Measurements from ENCODE around the gene RSPRY1.

RSPRY1 gene

DNA sequence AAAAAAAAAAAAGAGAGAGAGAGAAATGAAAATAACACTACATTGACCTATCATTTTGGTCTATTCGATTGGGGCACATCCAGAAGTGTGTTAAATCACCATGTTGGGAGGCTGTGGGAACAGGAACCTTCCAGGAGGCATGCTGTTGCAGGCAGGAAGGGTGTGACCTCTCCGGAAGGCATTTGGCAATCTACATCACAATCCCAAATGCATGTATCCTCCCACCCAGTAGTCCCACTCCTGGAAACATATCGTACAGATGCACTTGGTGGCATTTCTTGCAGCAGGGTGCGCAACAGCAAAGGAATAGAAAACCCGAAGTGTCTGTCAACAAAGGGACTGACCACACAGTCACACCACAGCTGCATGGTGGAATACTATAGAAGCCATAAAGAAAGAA lies 90.5 kb downstream of the RSPRY1 start:
- DNase-seq, result no peak

DNA sequence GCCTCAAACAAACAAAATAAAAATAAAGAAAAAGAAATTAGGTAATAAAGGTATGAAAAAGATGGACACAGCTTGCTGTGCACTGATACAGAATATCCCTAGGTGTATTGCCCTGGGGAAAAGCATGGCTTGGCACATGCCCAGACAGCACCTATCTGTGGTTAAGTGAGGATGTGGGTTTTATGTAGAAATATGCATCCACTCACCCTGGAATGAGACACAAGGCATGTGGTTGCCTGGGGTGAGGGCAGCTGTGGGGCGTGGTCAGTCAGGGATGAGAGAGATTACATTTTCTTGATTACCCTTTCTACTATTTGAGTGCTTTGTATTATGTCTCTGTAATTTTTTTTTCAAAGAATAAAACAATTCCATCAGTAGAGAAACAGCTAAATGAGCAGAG lies 91.5 kb downstream of the RSPRY1 start:
- no peak for DNase-seq

DNA sequence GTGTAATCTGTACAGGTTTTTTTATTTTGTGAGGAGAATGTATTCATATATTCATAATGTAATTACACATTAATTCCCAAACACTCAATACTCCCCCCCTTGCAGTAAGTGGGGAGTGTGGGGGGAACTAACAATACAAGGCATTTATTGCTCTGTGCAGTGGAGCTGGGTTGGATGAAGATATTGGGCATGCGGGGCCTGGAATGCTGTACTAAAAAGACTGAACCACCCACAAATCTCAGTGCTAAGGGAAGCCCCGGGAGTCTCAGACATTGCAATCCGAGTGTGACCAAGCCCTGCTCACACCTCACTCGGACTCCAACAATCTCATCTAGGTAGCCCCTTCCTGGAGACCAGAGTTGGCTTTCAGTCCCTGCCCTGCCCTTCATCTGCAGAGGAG lies 92.4 kb downstream of the RSPRY1 start:
- DNase-seq, result no peak

DNA sequence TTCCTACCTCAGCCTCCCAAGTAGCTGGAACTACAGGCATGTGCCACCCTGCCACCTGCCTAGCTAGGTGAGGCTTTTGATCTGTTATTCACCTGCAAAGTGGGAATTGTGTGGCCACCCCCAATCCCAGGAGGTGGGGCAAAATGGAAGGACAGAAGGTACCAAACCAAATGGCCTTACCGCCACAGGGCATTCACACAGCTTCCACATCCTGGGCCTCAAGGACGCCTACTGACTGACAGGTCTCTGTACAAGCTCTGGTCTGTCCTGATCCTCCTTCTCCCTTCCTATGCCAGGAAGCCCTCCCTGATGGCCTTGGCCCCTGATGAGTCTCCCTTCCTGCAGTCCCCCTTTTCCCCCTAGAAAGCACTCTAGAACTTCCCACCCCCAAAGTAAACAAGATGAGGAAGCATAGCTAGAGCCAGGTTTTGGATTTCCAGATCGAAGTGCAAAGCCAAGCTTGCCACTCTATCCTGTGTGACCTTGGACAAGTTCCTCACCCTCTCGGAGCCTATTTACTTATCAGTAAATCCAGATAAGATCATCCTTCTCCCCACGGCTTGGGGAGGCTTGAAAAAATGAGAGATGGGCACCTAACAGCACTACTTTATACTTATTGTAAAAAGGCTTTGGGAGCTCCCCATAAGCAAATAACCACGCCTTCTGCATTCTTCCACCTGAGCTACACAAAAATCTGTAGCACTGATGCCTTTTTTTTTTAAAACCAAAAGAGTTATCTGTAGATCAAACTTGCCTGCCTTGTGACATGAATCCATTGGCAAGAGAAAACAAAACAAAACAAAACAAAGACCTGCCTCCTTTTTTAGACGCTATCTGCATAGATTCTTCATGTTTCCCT lies 93.9 kb downstream of the RSPRY1 start:
- DNase-seq, result no peak

DNA sequence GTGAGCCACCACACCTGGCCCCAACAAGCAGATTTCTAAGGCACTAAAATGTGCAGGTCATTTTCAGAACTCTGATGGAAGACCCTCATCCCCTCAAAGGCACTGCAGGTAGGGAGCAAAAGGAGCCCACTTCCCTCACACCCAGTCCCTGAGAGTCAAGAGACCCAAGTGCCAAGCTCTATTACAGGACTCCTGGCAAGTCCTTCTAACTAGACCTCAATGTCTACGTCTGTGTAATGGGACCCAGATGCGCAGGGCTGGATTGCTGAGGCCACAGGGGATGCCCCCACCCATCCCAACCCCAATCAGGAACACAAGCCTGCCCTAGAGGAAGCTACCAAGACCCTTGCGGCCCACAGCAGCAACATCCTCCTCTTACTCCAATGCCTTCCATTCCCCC lies 95.7 kb downstream of the RSPRY1 start:
- DNase-seq, result no peak

DNA sequence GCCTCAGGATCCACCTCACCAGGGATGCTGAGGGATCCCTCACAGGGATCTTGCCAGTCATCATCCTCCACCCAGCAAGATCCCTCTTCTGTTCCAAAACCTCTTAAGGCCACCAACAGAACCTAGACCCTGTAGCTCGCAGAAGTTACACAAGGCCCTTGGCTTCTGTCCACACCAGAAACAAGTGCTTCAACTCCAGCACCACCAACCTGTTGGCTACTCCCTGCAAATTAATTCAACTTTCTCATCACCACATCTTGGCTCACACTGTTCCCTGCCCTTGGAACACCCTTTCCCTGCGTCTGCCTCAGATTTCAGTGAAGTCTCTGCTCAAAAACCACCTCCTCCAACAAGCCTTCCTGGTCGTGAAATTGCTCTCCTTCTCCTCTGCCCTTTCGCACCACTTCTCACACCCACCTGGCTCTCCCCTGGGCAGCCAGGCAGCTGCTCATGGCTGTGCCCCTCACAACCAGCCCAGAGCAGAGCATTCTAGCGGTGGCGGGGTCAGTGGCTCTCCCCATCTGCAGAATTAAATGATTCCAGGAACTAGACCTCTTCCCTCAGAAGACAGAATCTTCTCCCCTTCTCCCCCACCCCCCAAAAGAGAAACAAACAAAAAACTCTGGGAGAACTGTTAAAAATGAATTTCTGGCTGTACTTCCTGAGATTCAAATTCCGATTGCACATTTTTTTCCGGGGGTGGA lies 96.5 kb downstream of the RSPRY1 start:
- no peak for DNase-seq

DNA sequence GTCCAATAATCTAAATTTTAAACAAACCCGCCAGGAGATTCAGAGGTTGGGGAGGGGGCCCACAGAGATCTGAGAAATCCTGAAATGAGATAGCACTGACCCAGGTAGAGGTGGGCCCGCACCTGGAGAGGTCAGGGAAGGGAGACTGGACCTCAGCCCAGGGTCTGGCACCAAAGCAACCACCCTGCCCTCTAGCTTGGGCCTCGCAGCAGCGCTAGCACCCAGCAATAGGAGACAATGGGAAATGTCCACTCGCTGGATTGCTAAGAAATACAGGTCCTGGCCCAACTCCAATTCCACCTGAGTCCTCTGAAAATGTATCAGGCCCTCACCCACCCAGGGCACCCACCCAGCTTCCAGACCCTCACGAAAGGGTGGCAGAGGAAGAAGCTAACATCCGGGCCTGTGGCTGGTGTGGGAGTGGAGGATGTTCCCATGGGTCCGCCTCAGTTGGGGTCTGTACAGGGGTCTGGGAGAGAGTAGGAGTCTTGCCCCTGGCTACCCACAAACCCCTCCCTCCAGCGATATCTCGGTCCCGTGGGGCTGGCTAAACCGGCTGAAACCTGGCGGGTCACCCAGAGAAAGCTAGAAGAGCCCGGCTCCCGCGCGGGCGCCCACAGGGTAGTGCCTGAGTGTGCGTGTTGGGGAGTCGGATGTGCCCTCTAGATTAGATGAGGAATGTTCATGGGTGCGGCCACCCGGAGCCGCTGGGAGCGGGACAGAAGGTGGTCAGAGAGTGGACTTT lies 97.3 kb downstream of the RSPRY1 start:
- no peak for DNase-seq

DNA sequence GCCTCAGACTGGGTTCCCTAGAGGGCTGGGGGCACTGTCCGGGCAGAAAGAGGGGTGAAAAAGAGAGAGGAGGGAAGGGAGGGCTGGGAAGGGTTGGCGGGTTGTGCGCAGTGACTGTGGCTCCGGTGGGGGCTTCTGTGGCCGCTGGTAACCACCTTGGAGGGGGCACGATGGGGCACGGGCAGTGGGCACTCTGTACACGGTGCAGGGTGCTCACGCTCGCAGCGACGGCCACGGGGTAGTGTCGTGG lies 97.8 kb downstream of the RSPRY1 start:
- no peak for DNase-seq

DNA sequence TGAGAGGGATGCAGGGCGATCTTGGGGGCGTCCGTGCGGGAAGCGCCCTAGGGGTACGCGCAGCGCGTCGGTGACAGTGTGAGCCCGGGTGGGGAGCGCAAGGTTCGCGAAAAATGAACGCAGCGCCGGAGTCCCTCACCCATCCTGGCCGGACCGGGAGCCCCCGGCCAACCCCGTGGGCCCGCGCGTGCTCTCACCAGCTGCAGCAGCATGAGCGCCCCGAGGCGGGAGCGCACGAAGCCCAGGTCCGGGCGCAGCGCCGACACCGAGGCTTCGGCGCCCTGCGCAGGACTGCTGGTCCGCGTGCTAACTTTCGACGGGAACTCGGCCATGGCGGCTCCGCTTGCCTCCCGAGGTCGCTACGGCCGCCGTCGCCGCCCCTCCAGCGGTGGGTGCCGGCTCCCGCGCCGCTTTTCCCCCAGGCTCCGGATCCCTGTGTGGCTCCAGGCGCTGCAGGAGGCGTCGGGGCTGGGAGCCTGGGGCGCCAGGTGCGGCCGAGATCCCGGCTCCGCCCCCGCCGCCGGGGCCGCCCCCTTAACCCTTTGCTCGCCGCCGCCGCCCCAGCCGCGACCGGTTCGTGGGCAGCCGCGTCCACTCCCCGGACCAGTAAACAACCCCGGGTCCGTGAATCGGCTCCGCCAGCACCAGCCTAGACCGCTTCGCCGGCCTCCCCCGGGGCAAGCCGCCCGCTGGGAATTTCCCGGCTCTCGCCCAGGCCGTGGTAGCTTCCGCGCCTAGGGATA lies 98.3 kb downstream of the RSPRY1 start, which contains the start of gene PLLP:
Gene PLLP (minus strand): TSS at position 464 of the 743 bp plus-strand sequence. CDS start 132 bp downstream, at position 332.
- peak; percentile 52 for DNase-seq

DNA sequence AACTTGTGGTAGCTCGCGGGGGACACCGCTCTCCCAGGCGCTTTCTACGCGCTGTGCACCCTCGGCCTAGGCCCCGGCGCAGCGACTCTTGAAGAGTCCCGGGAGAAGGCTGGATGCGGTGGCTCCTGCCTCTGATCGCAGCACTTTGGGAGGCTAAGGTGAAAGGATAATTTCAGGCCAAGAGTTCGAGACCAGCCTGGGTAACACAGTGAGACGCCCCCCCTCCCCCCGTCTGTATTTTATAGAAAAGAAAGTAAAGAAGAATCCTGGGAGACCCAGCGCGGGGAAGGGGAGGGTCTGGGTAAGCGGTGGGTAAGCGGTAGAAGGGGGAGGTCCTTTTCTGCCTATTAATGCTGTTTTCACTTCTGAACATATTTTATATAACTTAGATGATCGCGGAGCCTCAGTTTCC lies 98.8 kb downstream of the RSPRY1 start:
- peak; percentile 39 for DNase-seq

DNA sequence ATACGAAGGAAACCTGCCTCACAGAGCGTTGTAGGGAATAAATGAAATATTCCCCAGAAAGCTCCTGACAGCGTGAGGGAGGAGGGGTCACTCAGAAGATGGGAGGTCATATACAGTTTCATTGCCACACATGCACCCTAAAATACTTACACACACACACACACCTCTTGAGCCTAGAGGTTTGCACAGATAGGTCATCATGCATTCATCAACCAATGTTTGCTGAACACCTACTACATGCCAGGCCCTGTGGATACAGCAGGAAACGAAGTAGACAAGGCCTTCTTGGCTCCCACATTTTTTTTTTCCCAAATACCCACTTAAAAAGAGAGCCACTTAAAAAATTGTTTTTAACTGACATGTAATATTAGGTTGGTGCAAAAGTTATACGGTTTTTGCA lies 99.2 kb downstream of the RSPRY1 start:
- no peak for DNase-seq

DNA sequence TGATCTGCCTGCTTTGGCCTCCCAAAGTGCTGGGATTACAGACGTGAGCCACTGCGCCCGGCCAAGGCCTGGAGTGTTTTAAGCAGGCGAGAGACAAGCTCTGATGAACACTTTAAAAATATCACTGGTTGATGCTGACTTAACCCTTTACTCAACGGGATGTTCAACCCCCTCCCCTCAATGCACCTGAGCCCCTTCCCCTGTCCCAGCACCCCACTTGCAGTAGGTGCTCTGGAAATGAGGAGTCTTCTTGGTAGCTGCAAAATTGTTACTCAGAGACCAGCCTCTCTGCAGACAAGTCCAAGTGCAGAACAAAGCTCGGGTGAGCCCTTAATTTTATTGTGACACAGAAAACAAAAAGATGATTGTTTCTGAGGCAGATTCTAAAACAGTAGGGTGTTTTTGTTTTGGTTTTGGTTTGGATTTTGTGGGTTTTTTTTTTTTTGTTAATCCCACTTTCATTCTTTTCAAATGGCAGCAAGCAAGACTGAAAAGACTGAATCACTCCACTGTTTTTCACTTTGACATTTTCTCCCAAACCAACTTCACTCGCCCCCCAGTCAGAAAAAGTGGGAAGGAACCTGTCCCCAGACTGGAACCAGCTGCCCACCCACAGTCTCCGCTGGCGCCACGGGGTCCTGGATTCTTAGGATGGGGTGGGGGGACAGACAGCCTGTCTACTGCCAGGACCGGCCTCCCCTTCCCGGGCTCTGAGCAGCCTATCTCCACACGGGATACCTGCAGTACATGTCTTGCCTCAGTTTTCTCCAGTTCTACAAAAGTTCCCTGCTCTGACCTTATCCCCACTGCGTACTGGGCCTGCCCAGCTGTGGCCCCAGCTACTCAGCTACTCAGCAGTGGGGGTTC lies 103.5 kb downstream of the RSPRY1 start:
- DNase-seq, result no peak
